GM12873 (cell line): ENCODE data around the gene RPS19.

ENCODE experiments used
- CTCF ChIP-seq: IDR thresholded peaks from 2 replicates; pipeline ENCODE4 v1.5.1; 2012; ENCODE audit warnings: low read depth, mild to moderate bottlenecking, moderate library complexity, low read length, control low read depth; ENCODE audit not compliant: insufficient read depth; ENCODE audit errors: missing control alignments

The RPS19 gene

GRCh38 chr19:41872775-41873647 is 13.0 kb downstream of the RPS19 start:
- peak; percentile 86 for TF ChIP-seq CTCF

- no peak for TF ChIP-seq CTCF
These were observed 17.1 kb downstream of the RPS19 start, which contains the start of gene CD79A for GRCh38 chr19:41876847-41877832. Gene CD79A (plus strand): TSS chr19:41877279. CDS start chr19:41877305, 26 bp downstream.

GRCh38 chr19:41877916-41878905 is 18.2 kb downstream of the RPS19 start:
- peak; percentile 34 for TF ChIP-seq CTCF

GRCh38 chr19:41879080-41879479 is 19.0 kb downstream of the RPS19 start:
- TF ChIP-seq CTCF: no peak

GRCh38 chr19:41879670-41880328 is 19.7 kb downstream of the RPS19 start:
- no peak for TF ChIP-seq CTCF

GRCh38 chr19:41880329-41880708 is 20.3 kb downstream of the RPS19 start:
- no peak for TF ChIP-seq CTCF
